ENCODE results near the gene MS4A2.

DNA sequence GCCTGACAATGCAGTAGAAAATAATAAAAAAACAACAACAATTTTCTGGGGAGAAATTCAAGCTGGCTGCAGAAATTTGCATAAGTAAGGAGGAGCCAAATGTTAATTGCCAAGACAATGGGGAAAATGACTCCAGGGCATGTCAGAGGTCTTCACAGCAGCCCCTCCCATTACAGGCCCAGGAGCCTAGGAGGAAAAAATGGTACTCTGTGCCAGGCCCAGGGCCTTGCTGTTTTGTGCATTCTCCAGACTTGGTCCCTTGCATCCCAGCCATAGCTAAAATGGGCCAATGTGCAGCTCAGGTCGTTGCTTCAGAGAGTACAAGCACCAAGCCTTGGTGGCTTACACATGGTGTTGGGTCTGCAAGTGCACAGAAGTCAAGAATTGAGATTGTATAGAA lies 45.5 kb downstream of the MS4A2 start:
- TF ChIP-seq, protein P1, sequence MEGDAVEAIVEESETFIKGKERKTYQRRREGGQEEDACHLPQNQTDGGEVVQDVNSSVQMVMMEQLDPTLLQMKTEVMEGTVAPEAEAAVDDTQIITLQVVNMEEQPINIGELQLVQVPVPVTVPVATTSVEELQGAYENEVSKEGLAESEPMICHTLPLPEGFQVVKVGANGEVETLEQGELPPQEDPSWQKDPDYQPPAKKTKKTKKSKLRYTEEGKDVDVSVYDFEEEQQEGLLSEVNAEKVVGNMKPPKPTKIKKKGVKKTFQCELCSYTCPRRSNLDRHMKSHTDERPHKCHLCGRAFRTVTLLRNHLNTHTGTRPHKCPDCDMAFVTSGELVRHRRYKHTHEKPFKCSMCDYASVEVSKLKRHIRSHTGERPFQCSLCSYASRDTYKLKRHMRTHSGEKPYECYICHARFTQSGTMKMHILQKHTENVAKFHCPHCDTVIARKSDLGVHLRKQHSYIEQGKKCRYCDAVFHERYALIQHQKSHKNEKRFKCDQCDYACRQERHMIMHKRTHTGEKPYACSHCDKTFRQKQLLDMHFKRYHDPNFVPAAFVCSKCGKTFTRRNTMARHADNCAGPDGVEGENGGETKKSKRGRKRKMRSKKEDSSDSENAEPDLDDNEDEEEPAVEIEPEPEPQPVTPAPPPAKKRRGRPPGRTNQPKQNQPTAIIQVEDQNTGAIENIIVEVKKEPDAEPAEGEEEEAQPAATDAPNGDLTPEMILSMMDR (IDR thresholded peaks at IDR 0.05 in 2 of 3, conservative IDR thresholded peaks at IDR 0.05 in 1 of 3; ENCODE audit: borderline replicate concordance in 1 of 3, insufficient read depth in 1 of 3, low read depth in 2 of 3, low read length in 2 of 3): no peak
- no peak for TF ChIP-seq SRF (IDR thresholded peaks at IDR 0.05; ENCODE audit: low read depth)
- TF ChIP-seq POLR2A (IDR thresholded peaks at IDR 0.05; ENCODE audit: borderline replicate concordance, extremely low read depth, insufficient read depth, insufficient read length): no peak
- no peak for TF ChIP-seq EZH2 (IDR thresholded peaks at IDR 0.05)
- no peak for TF ChIP-seq EZH2phosphoT487 (IDR thresholded peaks at IDR 0.05; ENCODE audit: borderline replicate concordance)
- TF ChIP-seq, protein P2, sequence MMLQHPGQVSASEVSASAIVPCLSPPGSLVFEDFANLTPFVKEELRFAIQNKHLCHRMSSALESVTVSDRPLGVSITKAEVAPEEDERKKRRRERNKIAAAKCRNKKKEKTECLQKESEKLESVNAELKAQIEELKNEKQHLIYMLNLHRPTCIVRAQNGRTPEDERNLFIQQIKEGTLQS (IDR thresholded peaks at IDR 0.05): no peak
- TF ChIP-seq ZNF274 (IDR thresholded peaks at IDR 0.05; ENCODE audit: low read depth, low read length): no peak
- no peak for TF ChIP-seq POLR2AphosphoS5 (IDR thresholded peaks at IDR 0.05; ENCODE audit: low read depth, low read length)
- TF ChIP-seq, protein P3, sequence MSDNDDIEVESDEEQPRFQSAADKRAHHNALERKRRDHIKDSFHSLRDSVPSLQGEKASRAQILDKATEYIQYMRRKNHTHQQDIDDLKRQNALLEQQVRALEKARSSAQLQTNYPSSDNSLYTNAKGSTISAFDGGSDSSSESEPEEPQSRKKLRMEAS (IDR thresholded peaks at IDR 0.05): no peak

Measured in HCT116 (cell line).